Activated T-helper 1 cell treated with Interleukin-2 at 50 U/mL for 16 hours (primary cell): Measurements from ENCODE around the gene RABGEF1.
"Not testable (repeated sequence)": the region's sequence is repeated elsewhere in the genome, so short reads cannot be mapped to it uniquely, and the experiment has no call there.

ENCODE experiments used
- DNase-seq: peaks from one replicate; pipeline ENCODE4 v3.0.0-alpha.2; 2020; ENCODE audit warnings: low read depth

RABGEF1 gene

GRCh38 chr7:66740302-66740979, at the start of gene RABGEF1:
TSS of gene RABGEF1 (plus strand) at chr7:66740733. CDS start at chr7:66771900, 31,167 bp downstream.
- peak; percentile 95 for DNase-seq

GRCh38 chr7:66693331-66693730, 47.2 kb upstream of the RABGEF1 start:
- DNase-seq = no peak

- DNase-seq = no peak
These were observed 46.2 kb upstream of the RABGEF1 start for GRCh38 chr7:66694286-66694685.

GRCh38 chr7:66695417-66695816, 45.1 kb upstream of the RABGEF1 start:
- DNase-seq = not testable (repeated sequence)

GRCh38 chr7:66696134-66696533, 44.4 kb upstream of the RABGEF1 start:
- DNase-seq = not testable (repeated sequence)

- no peak for DNase-seq
These were observed 43.8 kb upstream of the RABGEF1 start for GRCh38 chr7:66696774-66697191.

DNA sequence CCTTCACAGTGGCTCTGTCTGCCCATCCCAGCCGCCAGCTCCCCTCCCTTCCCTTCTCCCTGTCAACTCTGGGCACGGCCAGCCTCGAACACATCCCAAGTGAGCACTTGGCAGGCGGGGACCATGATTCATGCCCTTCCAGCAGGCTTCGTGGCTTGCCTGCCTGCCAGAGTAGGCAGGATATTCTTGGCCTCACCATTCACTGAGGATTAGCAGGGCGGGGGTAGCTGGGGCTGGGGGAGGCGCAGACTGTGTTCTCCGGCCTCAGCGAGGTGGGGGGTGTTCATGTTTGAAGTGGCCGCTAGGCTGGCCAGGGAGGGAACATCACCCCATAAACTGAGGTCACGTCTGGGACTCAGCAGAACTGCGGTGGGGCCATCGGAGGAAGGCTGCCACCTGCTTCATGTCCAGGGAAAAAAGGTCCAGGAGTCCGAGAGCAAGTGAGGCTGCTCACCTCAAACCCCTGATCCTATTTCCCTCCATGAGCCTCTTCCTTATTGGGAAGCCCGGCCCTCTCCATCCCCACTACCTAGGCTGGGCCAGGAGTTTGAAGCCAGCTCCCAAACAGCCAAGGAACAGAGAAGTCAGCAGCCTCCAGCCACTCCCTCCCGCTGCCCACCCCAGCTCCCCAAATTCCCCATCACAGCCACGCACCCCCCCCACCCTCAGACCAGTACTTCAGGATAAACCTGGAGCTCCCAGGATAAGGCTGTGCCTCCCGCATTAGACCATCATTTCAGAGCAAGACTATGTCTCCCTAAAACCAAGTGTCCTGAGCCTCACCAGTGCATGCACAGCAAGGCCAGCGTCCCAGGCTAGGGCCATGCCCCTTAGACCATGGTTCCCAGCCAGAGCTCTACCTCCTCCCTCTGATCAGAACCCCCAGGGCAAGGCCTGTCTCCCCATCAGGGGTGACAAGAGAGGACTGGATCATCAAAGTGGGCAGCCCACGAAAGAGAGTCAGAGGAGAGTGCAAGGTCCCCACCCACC, 42.8 kb upstream of the RABGEF1 start:
- no peak for DNase-seq

DNA sequence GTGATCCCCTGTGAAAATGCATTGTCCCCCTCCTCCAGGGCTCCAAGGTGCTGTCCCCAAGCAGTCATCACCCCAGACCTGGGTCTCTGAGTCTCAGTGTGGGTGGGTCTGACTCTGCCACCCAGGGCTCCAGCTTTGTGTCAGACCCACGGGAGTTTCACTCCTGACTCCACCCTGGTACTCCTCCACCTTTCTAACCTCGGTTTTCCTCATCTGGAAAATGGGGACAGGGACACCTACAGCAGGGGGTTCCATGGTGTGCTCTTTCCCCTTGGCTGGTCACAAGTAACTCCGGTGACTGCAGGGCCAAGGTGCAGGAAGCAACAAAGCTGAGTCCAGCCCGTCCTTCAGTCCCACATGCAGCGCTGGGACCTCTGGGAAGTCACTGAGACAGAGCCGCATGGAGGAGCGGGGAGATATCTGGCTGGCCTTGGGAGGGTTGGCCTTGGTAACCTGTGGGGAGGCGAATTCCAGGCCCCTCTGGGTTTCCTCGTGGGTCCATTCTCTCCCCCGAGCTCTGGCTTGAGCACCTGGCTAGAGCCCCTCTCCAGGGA, 41.8 kb upstream of the RABGEF1 start:
- DNase-seq = no peak

- DNase-seq = no peak
These were observed 40.5 kb upstream of the RABGEF1 start for GRCh38 chr7:66699998-66700397.

GRCh38 chr7:66700633-66701131, 39.9 kb upstream of the RABGEF1 start:
- DNase-seq = no peak

GRCh38 chr7:66707825-66708224, 32.7 kb upstream of the RABGEF1 start:
- DNase-seq = no peak

GRCh38 chr7:66710752-66711151, 29.8 kb upstream of the RABGEF1 start:
- not testable (repeated sequence) for DNase-seq

GRCh38 chr7:66713687-66714086, 26.8 kb upstream of the RABGEF1 start:
- no peak for DNase-seq

DNA sequence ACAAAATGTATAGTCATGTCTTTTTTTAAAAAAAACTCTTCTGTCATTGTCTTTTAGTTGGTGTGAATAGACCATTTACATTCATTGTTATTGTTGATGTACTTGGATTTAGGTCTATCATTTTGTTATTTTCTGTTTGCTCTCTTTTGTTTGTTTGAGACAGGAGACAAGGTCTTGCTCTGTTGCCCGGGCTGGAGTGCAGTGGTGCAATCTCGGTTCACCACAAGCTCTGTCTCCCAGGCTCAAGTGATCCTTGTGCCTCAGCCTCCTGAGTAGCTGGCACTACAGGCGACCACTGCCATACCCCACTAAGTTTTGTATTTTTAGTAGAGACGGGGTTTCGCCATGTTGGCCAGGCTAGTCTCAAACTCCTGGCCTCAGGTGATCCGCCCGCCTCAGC, 23.9 kb upstream of the RABGEF1 start:
- DNase-seq = not testable (repeated sequence)

GRCh38 chr7:66720561-66720960, 20.0 kb upstream of the RABGEF1 start:
- DNase-seq = no peak

- no peak for DNase-seq
These were observed 14.7 kb upstream of the RABGEF1 start for GRCh38 chr7:66725843-66726242.

DNA sequence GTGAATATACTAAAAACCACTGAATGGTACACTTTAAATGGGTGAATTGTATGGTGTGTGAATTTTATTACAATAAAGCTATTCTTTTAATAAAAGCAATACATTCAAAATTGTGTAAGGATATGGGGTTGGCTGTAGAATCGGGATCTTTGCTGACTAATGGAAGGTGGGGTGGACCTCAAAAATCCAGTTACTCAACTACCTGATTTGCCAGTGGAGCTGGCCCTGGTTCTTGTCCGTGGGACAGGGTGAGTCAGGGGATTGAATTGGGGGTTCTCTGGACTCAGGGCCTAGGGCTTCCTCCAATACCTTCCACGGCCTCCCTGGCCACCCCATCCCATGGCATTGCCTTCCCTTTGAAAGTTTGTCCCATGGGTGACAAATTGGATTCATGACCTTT, 13.5 kb upstream of the RABGEF1 start:
- DNase-seq = no peak

- no peak for DNase-seq
These were observed 12.0 kb upstream of the RABGEF1 start for GRCh38 chr7:66728571-66728970.

DNA sequence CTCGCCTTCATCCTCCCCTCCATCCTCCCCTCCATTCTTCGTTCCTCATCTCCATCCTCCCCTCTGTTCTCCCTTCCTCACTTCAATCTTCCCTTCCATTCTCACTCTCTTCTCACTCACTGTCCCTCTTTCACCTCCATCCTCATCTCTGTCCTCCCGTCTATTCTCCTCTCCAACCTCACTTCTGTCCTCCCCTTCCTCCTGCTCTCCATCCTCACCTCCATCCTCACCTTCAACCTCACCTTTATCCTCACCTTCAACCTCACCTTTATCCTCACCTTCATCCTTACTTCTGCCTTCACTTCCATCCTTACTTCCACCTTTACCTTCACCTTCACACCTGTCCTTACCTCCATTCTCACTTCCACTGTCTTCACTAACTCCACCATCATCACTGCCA, 11.3 kb upstream of the RABGEF1 start:
- no peak for DNase-seq

DNA sequence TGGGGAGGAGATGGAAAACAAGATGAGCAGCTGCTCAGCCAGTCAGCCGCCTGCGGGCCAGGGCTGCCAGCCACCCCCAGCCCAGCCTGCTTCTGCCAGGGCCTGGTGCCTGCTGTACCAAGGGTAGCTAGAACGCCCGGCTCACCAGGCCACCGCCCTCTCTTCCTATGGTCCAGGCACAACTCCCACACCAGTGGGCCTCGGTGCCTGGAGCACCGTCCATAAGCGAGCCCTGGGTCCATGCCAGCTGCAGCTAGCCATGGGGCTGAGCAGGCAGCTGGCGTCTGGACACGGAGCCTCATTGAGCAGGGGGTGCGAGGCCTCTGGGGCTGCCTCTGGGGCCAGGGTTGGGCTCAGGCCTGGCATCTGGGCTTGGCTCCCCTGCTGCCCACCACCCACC, 8.5 kb upstream of the RABGEF1 start:
- DNase-seq = no peak

DNA sequence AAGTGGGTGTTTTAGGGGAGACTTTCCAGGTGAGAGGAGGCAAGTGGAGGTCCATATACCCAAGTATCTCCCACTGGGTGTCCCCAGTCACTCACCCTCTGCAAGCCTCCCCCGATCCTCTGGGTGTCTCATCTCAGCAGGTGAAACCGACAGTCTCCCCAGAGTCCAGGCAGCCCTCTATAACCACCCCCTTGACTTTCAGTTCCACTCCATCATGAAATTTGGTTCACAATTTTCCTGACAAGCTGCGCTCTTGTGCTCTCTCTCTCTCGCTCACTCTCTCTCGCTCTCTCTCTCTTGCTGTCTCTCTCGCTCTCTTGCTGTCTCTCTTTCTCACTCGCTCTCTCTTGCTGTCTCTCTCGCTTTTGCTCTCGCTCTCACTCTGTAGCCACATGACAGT, 8.1 kb upstream of the RABGEF1 start:
- DNase-seq = no peak

DNA sequence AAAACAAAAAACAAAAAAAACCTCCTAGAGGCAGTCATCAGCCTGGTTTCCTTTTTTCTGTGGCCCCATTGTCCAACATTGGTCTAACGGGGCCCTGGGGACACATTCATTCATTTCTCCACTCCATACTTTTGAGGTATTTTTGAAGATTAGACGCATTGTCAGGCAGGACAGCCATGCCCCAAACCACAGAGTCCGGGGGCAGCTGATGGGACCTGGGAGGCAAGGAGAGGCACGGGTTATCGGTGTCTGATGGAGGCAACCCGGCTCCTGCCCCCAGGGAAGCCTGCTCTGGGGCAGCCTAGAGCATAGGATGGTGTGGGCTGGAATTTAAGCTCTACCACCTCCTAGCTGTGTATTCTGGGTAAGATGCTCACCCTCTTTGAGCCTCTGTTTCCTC, 6.5 kb upstream of the RABGEF1 start:
- DNase-seq = no peak

DNA sequence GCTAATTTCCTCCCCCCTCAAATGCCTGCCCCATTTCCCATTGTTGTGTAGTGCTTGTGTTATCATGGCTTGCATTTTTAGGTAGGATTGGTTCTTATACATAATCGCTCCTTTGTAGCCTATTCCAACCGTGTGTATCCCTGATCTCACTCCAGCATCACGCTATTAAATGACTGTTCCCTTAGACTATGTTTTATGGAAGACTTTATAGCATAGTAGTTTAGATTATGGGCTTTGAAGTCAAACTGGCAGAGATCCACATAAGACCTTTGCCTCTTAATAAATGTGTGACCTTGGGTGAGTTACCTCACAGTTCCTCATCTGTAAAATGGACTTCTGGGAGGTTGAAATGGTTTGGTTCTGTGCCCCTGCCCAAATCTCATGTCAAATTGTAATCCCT, 5.4 kb upstream of the RABGEF1 start:
- no peak for DNase-seq
